Measurements from ENCODE around the gene NOC4L.

NOC4L gene

DNA sequence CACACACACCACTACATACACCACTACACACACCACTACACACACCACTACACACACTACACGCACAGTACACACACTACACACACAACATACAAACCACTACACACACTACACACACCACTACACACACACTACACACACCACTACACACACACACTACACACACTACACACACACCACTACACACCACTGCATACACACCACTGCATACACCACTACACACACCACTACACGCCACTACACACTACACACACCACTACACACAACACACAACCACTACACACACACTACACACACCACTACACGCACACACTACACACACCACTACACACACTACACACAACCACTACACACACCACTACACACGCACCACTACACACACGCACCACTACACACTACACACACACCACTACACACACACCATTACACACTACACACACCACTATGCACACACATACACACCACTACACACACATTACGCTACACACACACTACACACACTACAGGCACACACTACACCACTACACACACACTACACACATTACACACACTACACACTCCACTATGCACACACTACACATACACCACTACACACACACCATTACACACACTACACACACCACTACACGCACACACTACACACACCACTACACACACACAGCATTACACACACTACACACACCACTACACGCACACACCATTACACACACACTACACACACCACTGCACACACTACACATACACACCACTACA lies 12.5 kb downstream of the NOC4L start:
- Histone ChIP-seq H3K4me1 (ENCODE audit: control insufficient read depth in 1 of 2, insufficient read depth in 2 of 2, low read length in 2 of 2) (peaks cover 4 to 6% of the 10 kb centered on the region in 2 donors), H3K9ac (ENCODE audit: low read depth in 1 of 2, low read length in 2 of 2) (no peak overlapping the region), H3K27ac (ENCODE audit: low read depth, low read length) (no peak overlapping the region), H3K4me3 (ENCODE audit: low read depth in 1 of 2, low read length in 2 of 2) (no peak overlapping the region), H3K36me3 (ENCODE audit: control insufficient read depth in 1 of 2, insufficient read depth in 2 of 2, low read length in 2 of 2) (peaks cover 13 to 34% of the 10 kb centered on the region in 2 donors), H3K9me3 (ENCODE audit: control insufficient read depth in 1 of 2, low read length in 2 of 2) (no peaks in the 10 kb centered on the region), H3K27me3 (ENCODE audit: control insufficient read depth in 1 of 2, insufficient read depth in 2 of 2, low read length in 2 of 2) (no peaks in the 10 kb centered on the region)

DNA sequence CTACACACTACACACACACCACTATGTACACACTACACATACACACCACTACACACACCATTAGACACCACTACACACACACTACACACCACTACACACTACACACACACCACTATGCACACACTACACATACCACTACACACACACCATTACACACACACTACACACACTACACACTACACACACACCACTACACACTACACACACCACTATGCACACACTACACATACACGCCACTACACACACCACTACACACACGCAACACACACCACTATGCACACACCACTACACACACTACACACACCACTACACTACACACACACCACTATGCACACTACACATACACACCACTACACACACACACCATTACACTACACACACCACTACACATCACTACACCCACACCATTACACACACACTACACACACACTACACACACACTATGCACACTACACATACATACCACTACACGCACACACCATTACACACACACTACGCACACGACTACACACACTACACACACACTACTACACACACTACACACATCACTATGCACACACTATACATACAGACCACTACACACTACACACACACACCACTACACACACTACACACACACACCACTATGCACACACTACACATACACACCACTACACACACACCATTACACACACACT lies 13.6 kb downstream of the NOC4L start:
- Histone ChIP-seq H3K4me3 (ENCODE audit: low read depth in 1 of 2, low read length in 2 of 2) (no peak overlapping the region), H3K36me3 (ENCODE audit: control insufficient read depth in 1 of 2, insufficient read depth in 2 of 2, low read length in 2 of 2) (peaks cover 13 to 32% of the 10 kb centered on the region in 2 donors), H3K9me3 (ENCODE audit: control insufficient read depth in 1 of 2, low read length in 2 of 2) (no peaks in the 10 kb centered on the region), H3K27ac (ENCODE audit: low read depth, low read length) (no peak overlapping the region), H3K27me3 (ENCODE audit: control insufficient read depth in 1 of 2, insufficient read depth in 2 of 2, low read length in 2 of 2) (no peaks in the 10 kb centered on the region), H3K4me1 (ENCODE audit: control insufficient read depth in 1 of 2, insufficient read depth in 2 of 2, low read length in 2 of 2) (peaks cover 4 to 7% of the 10 kb centered on the region in 2 donors), H3K9ac (ENCODE audit: low read depth in 1 of 2, low read length in 2 of 2) (no peak overlapping the region)

DNA sequence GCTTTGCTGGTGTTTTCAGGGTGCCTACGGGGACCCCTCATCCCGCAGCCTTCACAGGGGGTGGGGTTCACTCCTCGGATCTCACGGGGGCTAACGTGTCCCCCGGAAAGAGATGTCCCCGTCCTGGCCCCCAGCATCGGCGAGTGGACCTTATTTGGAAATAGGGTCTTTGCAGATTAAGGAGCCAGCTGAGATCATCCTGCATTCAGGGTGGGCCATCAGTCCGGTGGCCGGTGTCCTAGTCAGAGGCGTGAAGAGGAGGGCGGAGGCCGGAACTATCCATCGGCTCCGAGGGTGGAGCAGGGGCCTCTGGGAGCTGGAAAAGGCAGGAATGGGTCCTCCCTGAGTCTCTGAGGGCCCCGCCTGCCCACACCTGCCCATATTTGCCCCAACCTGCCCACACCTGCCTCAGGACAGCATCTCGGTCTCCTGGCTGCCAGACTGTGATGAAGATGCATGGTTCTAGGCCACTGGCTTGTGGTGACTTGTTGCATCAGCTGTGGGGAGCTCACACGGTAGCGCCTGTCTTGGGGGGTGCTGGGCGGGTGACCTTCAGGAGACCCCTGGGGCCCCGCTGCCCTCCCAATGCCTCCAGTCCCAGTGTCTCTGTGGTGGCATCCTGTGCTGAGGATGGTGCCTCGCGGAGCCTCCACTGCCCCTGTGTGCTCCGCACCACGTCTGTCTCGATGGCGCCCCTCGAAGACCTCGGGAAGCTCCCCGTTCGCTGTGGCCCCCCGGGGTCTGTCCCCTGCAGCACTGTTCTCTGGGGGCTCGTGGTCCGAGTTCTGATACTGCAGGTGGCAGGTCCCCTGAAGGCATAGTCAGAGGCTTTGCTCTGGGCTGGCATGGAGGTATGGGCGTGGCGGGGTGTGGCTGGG lies 14.7 kb downstream of the NOC4L start:
- Histone ChIP-seq H3K27me3 (ENCODE audit: control insufficient read depth in 1 of 2, insufficient read depth in 2 of 2, low read length in 2 of 2) (peaks cover 0 to 3% of the 10 kb centered on the region in 2 donors), H3K36me3 (ENCODE audit: control insufficient read depth in 1 of 2, insufficient read depth in 2 of 2, low read length in 2 of 2) (peaks cover 13 to 32% of the 10 kb centered on the region in 2 donors)

DNA sequence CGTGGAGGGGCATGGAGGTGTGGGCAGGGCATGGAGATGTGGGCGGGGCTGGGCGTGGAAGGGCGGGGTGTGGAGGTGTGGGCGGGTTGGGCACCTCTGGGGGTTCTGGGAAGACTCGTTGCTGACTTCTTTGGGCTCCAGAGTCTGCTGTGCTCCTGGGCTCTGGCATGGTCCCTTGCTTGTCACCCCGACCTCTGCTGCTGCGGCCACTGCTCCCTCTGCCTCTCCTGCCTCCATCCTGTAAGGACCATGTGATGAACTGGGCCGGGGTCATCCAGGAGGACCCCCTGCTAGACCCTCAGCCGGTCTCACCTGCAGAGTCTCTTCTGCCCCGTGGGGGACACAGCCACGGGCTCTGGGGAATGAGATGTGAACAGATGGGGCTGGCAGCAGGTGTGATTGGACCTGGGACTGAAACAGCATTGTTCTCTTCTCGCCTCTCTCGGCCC lies 15.3 kb downstream of the NOC4L start:
- peaks cover 0 to 3% of the 10 kb centered on the region in 2 donors for H3K27me3 ChIP-seq (ENCODE audit: control insufficient read depth in 1 of 2, insufficient read depth in 2 of 2, low read length in 2 of 2)
- H3K9me3 ChIP-seq (ENCODE audit: control insufficient read depth in 1 of 2, low read length in 2 of 2) = no peaks in the 10 kb centered on the region
- no peak overlapping the region for H3K27ac ChIP-seq (ENCODE audit: low read depth, low read length)
- peaks cover 13 to 32% of the 10 kb centered on the region in 2 donors for H3K36me3 ChIP-seq (ENCODE audit: control insufficient read depth in 1 of 2, insufficient read depth in 2 of 2, low read length in 2 of 2)
- no peak overlapping the region for H3K9ac ChIP-seq (ENCODE audit: low read depth in 1 of 2, low read length in 2 of 2)
- H3K4me1 ChIP-seq (ENCODE audit: control insufficient read depth in 1 of 2, insufficient read depth in 2 of 2, low read length in 2 of 2) = peaks cover 0 to 3% of the 10 kb centered on the region in 2 donors
- H3K4me3 ChIP-seq (ENCODE audit: low read depth in 1 of 2, low read length in 2 of 2) = no peak overlapping the region

More for the DNA sequence above, 14.7 kb downstream of the NOC4L start:
- H3K4me3 ChIP-seq (ENCODE audit: low read depth in 1 of 2, low read length in 2 of 2) = no peak overlapping the region
- H3K27ac ChIP-seq (ENCODE audit: low read depth, low read length) = no peak overlapping the region
- H3K9me3 ChIP-seq (ENCODE audit: control insufficient read depth in 1 of 2, low read length in 2 of 2) = no peaks in the 10 kb centered on the region
- peaks cover 3 to 9% of the 10 kb centered on the region in 2 donors for H3K4me1 ChIP-seq (ENCODE audit: control insufficient read depth in 1 of 2, insufficient read depth in 2 of 2, low read length in 2 of 2)
- no peak overlapping the region for H3K9ac ChIP-seq (ENCODE audit: low read depth in 1 of 2, low read length in 2 of 2)

DNA sequence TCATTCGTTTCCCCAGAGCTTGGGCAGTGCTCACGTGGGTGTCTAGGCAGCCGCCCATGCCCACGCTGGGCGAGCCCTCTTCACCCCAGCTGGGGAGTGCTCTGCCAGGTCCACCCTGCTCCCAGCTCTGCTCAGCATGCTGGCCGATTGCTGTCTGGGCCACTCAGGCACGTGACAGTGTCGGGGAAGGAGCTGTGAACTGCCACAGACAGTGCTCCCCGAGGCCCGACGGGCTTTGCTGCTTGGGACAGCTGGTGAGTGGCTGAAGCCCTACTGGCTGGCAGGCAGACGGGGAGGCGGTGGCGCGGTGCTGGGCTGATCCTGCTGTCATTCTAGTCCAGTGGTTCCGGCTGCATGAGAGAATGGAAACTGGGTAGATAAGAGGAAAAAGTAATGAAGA lies 15.8 kb downstream of the NOC4L start:
- Histone ChIP-seq H3K9me3 (ENCODE audit: control insufficient read depth in 1 of 2, low read length in 2 of 2) (no peaks in the 10 kb centered on the region), H3K27me3 (ENCODE audit: control insufficient read depth in 1 of 2, insufficient read depth in 2 of 2, low read length in 2 of 2) (peaks cover 0 to 3% of the 10 kb centered on the region in 2 donors), H3K36me3 (ENCODE audit: control insufficient read depth in 1 of 2, insufficient read depth in 2 of 2, low read length in 2 of 2) (peaks cover 13 to 32% of the 10 kb centered on the region in 2 donors), H3K4me1 (ENCODE audit: control insufficient read depth in 1 of 2, insufficient read depth in 2 of 2, low read length in 2 of 2) (peaks cover 0 to 3% of the 10 kb centered on the region in 2 donors), H3K27ac (ENCODE audit: low read depth, low read length) (no peak overlapping the region), H3K4me3 (ENCODE audit: low read depth in 1 of 2, low read length in 2 of 2) (no peak overlapping the region), H3K9ac (ENCODE audit: low read depth in 1 of 2, low read length in 2 of 2) (no peak overlapping the region)

DNA sequence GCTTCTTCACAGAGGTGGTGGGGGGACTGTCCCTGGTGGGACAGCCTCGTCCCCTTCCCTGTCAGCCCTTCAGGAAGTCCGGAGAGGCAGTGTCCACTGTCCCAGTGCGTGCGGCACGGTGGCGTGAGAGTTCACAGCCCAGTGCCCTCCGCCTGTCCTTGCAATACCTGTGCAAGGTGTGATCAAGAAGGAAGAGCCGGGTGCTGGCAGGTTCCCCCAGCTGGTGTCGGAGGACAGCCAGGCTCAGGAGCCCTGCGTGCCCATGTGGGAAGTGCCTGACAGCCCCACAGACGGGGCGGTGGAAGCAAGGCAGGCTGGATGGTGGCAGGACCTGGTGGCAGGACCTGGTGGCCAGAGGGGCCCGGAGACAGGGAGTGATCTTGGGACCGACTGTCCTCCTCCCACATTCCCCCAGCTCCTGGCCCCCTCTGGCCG lies 16.4 kb downstream of the NOC4L start:
- Histone ChIP-seq H3K27ac (ENCODE audit: low read depth, low read length) (no peak overlapping the region), H3K27me3 (ENCODE audit: control insufficient read depth in 1 of 2, insufficient read depth in 2 of 2, low read length in 2 of 2) (peaks cover 0 to 3% of the 10 kb centered on the region in 2 donors), H3K36me3 (ENCODE audit: control insufficient read depth in 1 of 2, insufficient read depth in 2 of 2, low read length in 2 of 2) (peaks cover 13 to 28% of the 10 kb centered on the region in 2 donors)

DNA sequence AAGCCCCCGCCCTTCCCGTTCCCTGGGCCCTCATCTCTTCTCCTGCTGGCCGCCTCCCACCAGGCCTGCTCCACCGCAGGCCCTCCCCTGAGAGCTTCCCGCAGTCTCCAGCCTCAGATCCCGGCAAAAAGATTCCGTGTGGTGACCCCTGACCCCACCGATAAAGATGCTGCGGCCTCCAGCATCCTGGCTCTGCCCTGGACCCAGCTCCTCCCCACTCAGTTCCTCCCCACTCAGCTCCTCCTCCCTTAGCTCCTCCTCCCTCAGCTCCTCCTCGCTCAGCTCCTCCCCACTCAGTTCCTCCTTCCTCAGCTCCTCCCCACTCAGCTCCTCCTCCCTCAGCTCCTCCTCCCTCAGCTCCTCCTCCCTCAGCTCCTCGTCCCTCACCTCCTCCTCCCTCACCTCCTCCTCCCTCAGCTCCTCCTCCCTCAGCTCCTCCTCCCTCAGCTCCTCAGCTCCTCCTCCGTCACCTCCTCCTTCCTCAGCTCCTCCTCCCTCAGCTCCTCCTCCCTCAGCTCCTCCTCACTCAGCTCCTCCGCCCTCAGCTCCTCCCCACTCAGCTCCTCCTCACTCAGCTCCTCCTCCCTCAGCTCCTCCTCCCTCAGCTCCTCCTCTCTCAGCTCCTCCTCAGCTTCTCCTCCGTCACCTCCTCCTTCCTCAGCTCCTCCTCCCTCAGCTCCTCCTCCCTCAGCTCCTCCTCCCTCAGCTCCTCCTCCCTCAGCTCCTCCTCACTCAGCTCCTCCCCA lies 17.0 kb downstream of the NOC4L start:
- Histone ChIP-seq H3K9me3 (ENCODE audit: control insufficient read depth in 1 of 2, low read length in 2 of 2) (no peaks in the 10 kb centered on the region), H3K4me3 (ENCODE audit: low read depth in 1 of 2, low read length in 2 of 2) (no peak overlapping the region), H3K27me3 (ENCODE audit: control insufficient read depth in 1 of 2, insufficient read depth in 2 of 2, low read length in 2 of 2) (peaks cover 0 to 3% of the 10 kb centered on the region in 2 donors), H3K9ac (ENCODE audit: low read depth in 1 of 2, low read length in 2 of 2) (no peak overlapping the region), H3K4me1 (ENCODE audit: control insufficient read depth in 1 of 2, insufficient read depth in 2 of 2, low read length in 2 of 2) (peaks cover 0 to 3% of the 10 kb centered on the region in 2 donors), H3K27ac (ENCODE audit: low read depth, low read length) (no peak overlapping the region), H3K36me3 (ENCODE audit: control insufficient read depth in 1 of 2, insufficient read depth in 2 of 2, low read length in 2 of 2) (peaks cover 13 to 22% of the 10 kb centered on the region in 2 donors)

More for the DNA sequence above, 16.4 kb downstream of the NOC4L start:
- no peak overlapping the region for H3K9ac ChIP-seq (ENCODE audit: low read depth in 1 of 2, low read length in 2 of 2)
- no peaks in the 10 kb centered on the region for H3K9me3 ChIP-seq (ENCODE audit: control insufficient read depth in 1 of 2, low read length in 2 of 2)
- H3K4me1 ChIP-seq (ENCODE audit: control insufficient read depth in 1 of 2, insufficient read depth in 2 of 2, low read length in 2 of 2) = peaks cover 0 to 3% of the 10 kb centered on the region in 2 donors
- H3K4me3 ChIP-seq (ENCODE audit: low read depth in 1 of 2, low read length in 2 of 2) = no peak overlapping the region

DNA sequence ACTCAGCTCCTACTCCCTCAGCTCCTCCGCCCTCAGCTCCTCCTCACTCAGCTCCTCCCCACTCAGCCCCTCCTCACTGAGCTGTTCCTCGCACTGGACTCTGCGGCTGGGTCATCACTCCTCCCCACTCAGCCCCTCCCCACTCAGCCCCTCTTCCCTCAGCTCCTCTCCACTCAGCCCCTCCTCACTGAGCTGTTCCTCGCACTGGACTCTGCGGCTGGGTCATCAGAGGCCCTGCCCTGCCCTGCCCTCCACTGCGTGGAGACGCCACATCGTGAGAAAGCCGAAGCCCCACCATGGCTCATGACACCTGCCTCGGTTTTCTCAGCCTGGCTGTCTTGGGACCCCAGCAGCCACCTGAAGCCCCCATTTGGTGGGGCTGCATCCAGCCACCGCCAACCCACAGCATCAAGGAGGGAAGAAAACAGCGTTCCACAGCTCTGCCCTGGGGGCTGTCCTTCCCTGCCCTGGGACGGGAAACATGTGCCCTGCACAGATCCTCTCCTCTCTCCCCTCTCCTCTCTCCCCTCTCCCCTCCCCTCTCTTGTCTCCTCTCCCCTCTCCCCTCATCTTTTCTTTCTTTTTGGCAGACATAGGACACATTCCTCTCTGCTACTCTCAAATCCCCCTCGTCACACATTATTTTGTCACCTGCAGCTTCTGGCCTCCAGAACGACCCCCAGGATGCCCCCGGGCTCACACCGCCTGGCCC lies 17.7 kb downstream of the NOC4L start:
- no peaks in the 10 kb centered on the region for H3K9me3 ChIP-seq (ENCODE audit: control insufficient read depth in 1 of 2, low read length in 2 of 2)
- H3K4me3 ChIP-seq (ENCODE audit: low read depth in 1 of 2, low read length in 2 of 2) = no peak overlapping the region
- peaks cover 0 to 3% of the 10 kb centered on the region in 2 donors for H3K27me3 ChIP-seq (ENCODE audit: control insufficient read depth in 1 of 2, insufficient read depth in 2 of 2, low read length in 2 of 2)
- H3K27ac ChIP-seq (ENCODE audit: low read depth, low read length) = no peak overlapping the region
- H3K4me1 ChIP-seq (ENCODE audit: control insufficient read depth in 1 of 2, insufficient read depth in 2 of 2, low read length in 2 of 2) = peaks cover 0 to 3% of the 10 kb centered on the region in 2 donors
- H3K9ac ChIP-seq (ENCODE audit: low read depth in 1 of 2, low read length in 2 of 2) = no peak overlapping the region
- peaks cover 9 to 14% of the 10 kb centered on the region in 2 donors for H3K36me3 ChIP-seq (ENCODE audit: control insufficient read depth in 1 of 2, insufficient read depth in 2 of 2, low read length in 2 of 2)

DNA sequence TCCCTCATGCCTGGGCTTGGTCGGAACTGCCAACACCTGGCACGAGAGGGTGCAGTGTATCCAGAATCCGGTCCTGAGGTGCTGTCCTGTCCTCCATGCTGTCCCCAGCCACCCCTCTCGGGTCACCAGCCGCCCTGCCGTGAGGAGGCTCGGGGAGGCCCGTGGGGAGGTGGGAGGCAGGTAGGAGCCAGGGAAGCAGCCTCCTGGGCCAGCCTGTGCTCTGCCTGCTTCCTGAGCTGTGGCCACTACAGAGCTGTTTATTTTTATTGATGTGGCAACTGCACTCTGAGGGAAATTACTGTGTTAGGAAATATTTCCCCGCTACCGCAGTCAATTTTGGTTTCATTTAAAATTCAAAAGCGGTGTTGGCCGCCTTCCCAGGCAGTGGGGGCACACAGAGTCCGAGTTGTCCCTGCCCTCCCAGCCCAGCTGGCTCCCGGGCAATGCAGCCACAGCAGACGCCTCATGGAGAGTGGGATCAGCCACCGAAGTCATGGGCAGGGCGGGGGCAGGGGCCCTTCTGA lies 18.3 kb downstream of the NOC4L start:
- Histone ChIP-seq H3K4me1 (ENCODE audit: control insufficient read depth in 1 of 2, insufficient read depth in 2 of 2, low read length in 2 of 2) (peaks cover 0 to 3% of the 10 kb centered on the region in 2 donors), H3K9me3 (ENCODE audit: control insufficient read depth in 1 of 2, low read length in 2 of 2) (no peaks in the 10 kb centered on the region), H3K4me3 (ENCODE audit: low read depth in 1 of 2, low read length in 2 of 2) (no peak overlapping the region), H3K27ac (ENCODE audit: low read depth, low read length) (no peak overlapping the region), H3K36me3 (ENCODE audit: control insufficient read depth in 1 of 2, insufficient read depth in 2 of 2, low read length in 2 of 2) (peaks cover 5 to 9% of the 10 kb centered on the region in 2 donors), H3K27me3 (ENCODE audit: control insufficient read depth in 1 of 2, insufficient read depth in 2 of 2, low read length in 2 of 2) (peaks cover 0 to 3% of the 10 kb centered on the region in 2 donors), H3K9ac (ENCODE audit: low read depth in 1 of 2, low read length in 2 of 2) (no peak overlapping the region)

All from duodenal mucosa (tissue), 2 donors.